DND-41 (cell line): ENCODE measurements around the gene MKS1.

Experiments
- CTCF ChIP-seq: IDR thresholded peaks from 2 replicates; pipeline ENCODE4 v1.5.1; 2012; ENCODE audit warnings: borderline replicate concordance, low read length, moderate library complexity, mild to moderate bottlenecking; ENCODE audit not compliant: poor library complexity, severe bottlenecking; ENCODE audit errors: extremely low read depth
- EZH2 ChIP-seq: IDR thresholded peaks from 3 replicates; pipeline ENCODE4 v1.6.1; 2012; ENCODE audit warnings: borderline replicate concordance, low read depth, mild to moderate bottlenecking, moderate library complexity, low read length, inconsistent platforms; ENCODE audit not compliant: severe bottlenecking

- no peak for TF ChIP-seq CTCF
- no peak for TF ChIP-seq EZH2
Measured at GRCh38 chr17:58204796-58205195, 14.3 kb downstream of the MKS1 start.
